Hair follicle dermal papilla cell (primary cell): Measurements from ENCODE around the gene KRT4. TPM values are rescaled to one million over a fixed set of nuclear protein-coding genes. Genes with fewer than 3 reads are reported as not detected.

Source experiments
- small RNA-seq: library from RNA; depleted of rRNA; stranded (forward); fragments of <200 nt; gene quantifications from one replicate; pipeline ENCODE3, GENCODE V24; 2012
- total RNA-seq: library from RNA; depleted of rRNA; stranded (reverse); fragments of >200 nt; gene quantifications from 2 replicates; pipeline ENCODE4 v1.2.3, GENCODE V29; 2012

The KRT4 gene
- not detected in 2 replicates for total RNA-seq

GRCh38 chr12:52813885-52814709, at the start of gene KRT4:
KRT4 (minus strand) TSS chr12:52814116; CDS start chr12:52814058, 58 bp downstream.

GRCh38 chr12:52848661-52849255, 34.8 kb upstream of the KRT4 start, which contains the start of gene KRT78:
KRT78 (minus strand) TSS chr12:52848994; CDS start chr12:52848930, 64 bp downstream.

GRCh38 chr12:52833922-52834726, 20.2 kb upstream of the KRT4 start, which contains the start of gene KRT79:
KRT79 (minus strand) TSS chr12:52834311; CDS start chr12:52834260, 51 bp downstream.

GRCh38 chr12:52795694-52796428, 18.1 kb downstream of the KRT4 start, which contains the start of gene KRT3:
KRT3 (minus strand) TSS chr12:52796117; CDS start chr12:52796042, 75 bp downstream.

GRCh38 chr12:52776913-52777395, 37.0 kb downstream of the KRT4 start, which contains the start of gene KRT76:
KRT76 (minus strand) TSS chr12:52777345; CDS start chr12:52777291, 54 bp downstream.

Small RNA genes lying within 50 kb of the gene (small RNA-seq; reads per million reads assigned to genes)
- not detected for gene AC107016.2

Other genes with a start within 250 kb of the KRT4 start
- not detected in 2 replicates for gene KRT74, start 240.3 kb downstream of the KRT4 start, total RNA-seq
- gene KRT72, start 212.7 kb downstream of the KRT4 start, total RNA-seq = not detected in 2 replicates
- gene KRT73, start 195.6 kb downstream of the KRT4 start, total RNA-seq = not detected in 2 replicates
- not detected in 2 replicates for gene KRT2, start 161.9 kb downstream of the KRT4 start, total RNA-seq
- not detected in 2 replicates for gene KRT1, start 133.7 kb downstream of the KRT4 start, total RNA-seq
- not detected in 2 replicates for gene KRT77, start 110.6 kb downstream of the KRT4 start, total RNA-seq
- not detected in 2 replicates for gene KRT76, start 36.8 kb downstream of the KRT4 start, total RNA-seq
- not detected in 2 replicates for gene KRT3, start 18.0 kb downstream of the KRT4 start, total RNA-seq
- not detected in 2 replicates for gene KRT79, start 20.2 kb upstream of the KRT4 start, total RNA-seq
- gene KRT78, start 34.9 kb upstream of the KRT4 start, total RNA-seq = not detected in 2 replicates
- gene KRT8, start 91.0 kb upstream of the KRT4 start, total RNA-seq = 0.61 and 0.65 TPM in 2 replicates
- 0.81 and 1.7 TPM in 2 replicates for gene KRT18, start 135.0 kb upstream of the KRT4 start, total RNA-seq
- 859 and 1,048 TPM in 2 replicates for gene EIF4B, start 192.3 kb upstream of the KRT4 start, total RNA-seq
- 77.1 and 80.6 TPM in 2 replicates for gene TNS2, start 235.9 kb upstream of the KRT4 start, total RNA-seq